H9 (cell line): ENCODE results near the gene TMEM132D. TPM values are rescaled to one million over a fixed set of nuclear protein-coding genes. Genes with fewer than 3 reads are reported as not detected.

ENCODE experiments used
- DNase-seq: peaks from one replicate; pipeline ENCODE4 v3.0.0-alpha.2; 2017
- H2AFZ ChIP-seq: one replicate; pipeline ENCODE4 v1.6.1; 2013; ENCODE audit warnings: mild to moderate bottlenecking, low read length, control low read depth, moderate library complexity
- H2AK5ac ChIP-seq: 2 replicates; pipeline ENCODE4 v1.6.1; 2013; ENCODE audit warnings: low read length, control low read depth, mixed read lengths; ENCODE audit not compliant: insufficient read length
- H2BK120ac ChIP-seq: one replicate; pipeline ENCODE4 v1.6.1; 2013; ENCODE audit warnings: low read depth, mild to moderate bottlenecking, low read length, control low read depth, inconsistent platforms; ENCODE audit not compliant: poor library complexity, severe bottlenecking
- H2BK12ac ChIP-seq: 2 replicates; pipeline ENCODE4 v1.6.1; 2013; ENCODE audit warnings: low read length, control low read depth, mixed read lengths, low read depth; ENCODE audit not compliant: insufficient read length
- H2BK15ac ChIP-seq: 2 replicates; pipeline ENCODE4 v1.6.1; 2013; ENCODE audit warnings: low read depth, low read length, control low read depth
- H2BK20ac ChIP-seq: one replicate; pipeline ENCODE4 v1.6.1; 2013; ENCODE audit warnings: low read depth, mild to moderate bottlenecking, low read length, control low read depth, inconsistent platforms; ENCODE audit not compliant: poor library complexity, severe bottlenecking
- H2BK5ac ChIP-seq: 2 replicates; pipeline ENCODE4 v1.6.1; 2013; ENCODE audit warnings: low read length, control low read depth, mixed read lengths; ENCODE audit not compliant: insufficient read length
- H3K14ac ChIP-seq: 2 replicates; pipeline ENCODE4 v1.6.1; 2013; ENCODE audit warnings: low read length, control low read depth; ENCODE audit not compliant: insufficient read depth
- H3K18ac ChIP-seq: 2 replicates; pipeline ENCODE4 v1.6.1; 2013; ENCODE audit warnings: low read depth, mild to moderate bottlenecking, mixed read lengths, low read length, control low read depth; ENCODE audit not compliant: insufficient read length
- H3K23ac ChIP-seq: 2 replicates; pipeline ENCODE4 v1.6.1; 2013; ENCODE audit warnings: low read length, control low read depth, mixed read lengths, low read depth; ENCODE audit not compliant: insufficient read length
- H3K23me2 ChIP-seq: 2 replicates; pipeline ENCODE4 v1.6.1; 2013; ENCODE audit warnings: low read depth, mild to moderate bottlenecking, mixed read lengths, low read length, control low read depth; ENCODE audit not compliant: insufficient read length, poor library complexity, severe bottlenecking
- H3K27ac ChIP-seq: 2 replicates; pipeline ENCODE4 v1.5.1; 2013; ENCODE audit warnings: low read length, control low read depth, mixed read lengths, low read depth; ENCODE audit not compliant: insufficient read length
- H3K27me3 ChIP-seq: 2 replicates; pipeline ENCODE4 v1.6.1; 2013; ENCODE audit warnings: low read length, control low read depth, inconsistent platforms; ENCODE audit not compliant: insufficient read depth
- H3K4ac ChIP-seq: 2 replicates; pipeline ENCODE4 v1.6.1; 2013; ENCODE audit warnings: low read depth, mild to moderate bottlenecking, control low read depth, inconsistent platforms, low read length, moderate library complexity
- H3K4me1 ChIP-seq: 2 replicates; pipeline ENCODE4 v1.6.1; 2013; ENCODE audit warnings: low read length, control low read depth, inconsistent platforms; ENCODE audit not compliant: insufficient read depth
- H3K4me2 ChIP-seq: 2 replicates; pipeline ENCODE4 v1.6.1; 2013; ENCODE audit warnings: low read length, control low read depth, mixed read lengths; ENCODE audit not compliant: insufficient read length, insufficient read depth
- H3K56ac ChIP-seq: 2 replicates; pipeline ENCODE4 v1.6.1; 2013; ENCODE audit warnings: low read depth, mild to moderate bottlenecking, mixed read lengths, low read length, control low read depth; ENCODE audit not compliant: insufficient read length
- H3K79me1 ChIP-seq: 2 replicates; pipeline ENCODE4 v1.6.1; 2013; ENCODE audit warnings: low read depth, mild to moderate bottlenecking, moderate library complexity, low read length, control low read depth, inconsistent platforms; ENCODE audit not compliant: insufficient read depth, poor library complexity, severe bottlenecking
- H3K79me2 ChIP-seq: 2 replicates; pipeline ENCODE4 v1.6.1; 2013; ENCODE audit warnings: low read length, control low read depth, inconsistent platforms; ENCODE audit not compliant: insufficient read depth
- H3K9ac ChIP-seq: 2 replicates; pipeline ENCODE4 v1.6.1; 2013; ENCODE audit warnings: low read length, control low read depth, mixed read lengths; ENCODE audit not compliant: insufficient read length; ENCODE audit errors: extremely low read depth
- H3K9me3 ChIP-seq: one replicate; pipeline ENCODE4 v1.6.1; 2013; ENCODE audit warnings: low read depth, low read length, inconsistent platforms; ENCODE audit not compliant: control insufficient read depth
- H3T11ph ChIP-seq: one replicate; pipeline ENCODE4 v1.6.1; 2013; ENCODE audit warnings: mild to moderate bottlenecking, low read length, control low read depth, inconsistent platforms
- H4K20me1 ChIP-seq: one replicate; pipeline ENCODE4 v1.6.1; 2013; ENCODE audit not compliant: control insufficient read depth, insufficient read length, insufficient read depth
- H4K5ac ChIP-seq: 2 replicates; pipeline ENCODE4 v1.6.1; 2013; ENCODE audit warnings: low read depth, mild to moderate bottlenecking, mixed read lengths, low read length, control low read depth; ENCODE audit not compliant: insufficient read length
- H4K8ac ChIP-seq: replicated peaks from 2 replicates; pipeline ENCODE4 v1.6.1; 2013; ENCODE audit warnings: low read length, control low read depth, mixed read lengths, low read depth; ENCODE audit not compliant: insufficient read length
- H4K91ac ChIP-seq: 2 replicates; pipeline ENCODE4 v1.6.1; 2013; ENCODE audit warnings: low read depth, mild to moderate bottlenecking, moderate library complexity, mixed read lengths, low read length, control low read depth; ENCODE audit not compliant: insufficient read length
- H3K27ac Mint-ChIP-seq, 3 experiments: 2 replicates in 2 of 3; 3 replicates in 1 of 3; pipeline ENCODE4 v1.8.0; 2020 to 2021; ENCODE audit warnings: mixed read lengths in 3 of 3, mild to moderate bottlenecking in 1 of 3, moderate library complexity in 1 of 3
- H3K27me3 Mint-ChIP-seq: 2 replicates; pipeline ENCODE4 v1.8.0; 2021; ENCODE audit warnings: low read depth, mild to moderate bottlenecking, moderate library complexity, mixed read lengths
- H3K36me3 Mint-ChIP-seq, 3 experiments: 2 replicates in 2 of 3; 3 replicates in 1 of 3; pipeline ENCODE4 v1.8.0; 2020 to 2021; ENCODE audit warnings: low read depth in 3 of 3, mixed read lengths in 3 of 3; ENCODE audit not compliant: insufficient read depth in 1 of 3
- H3K4me1 Mint-ChIP-seq, 2 experiments: 2 replicates each; pipeline ENCODE4 v1.8.0; 2020; ENCODE audit warnings: mixed read lengths in 2 of 2
- H3K4me3 Mint-ChIP-seq, 2 experiments: 2 replicates in 1 of 2; 3 replicates in 1 of 2; pipeline ENCODE4 v1.8.0; 2020 to 2021; ENCODE audit warnings: mild to moderate bottlenecking in 2 of 2, mixed read lengths in 2 of 2, moderate library complexity in 1 of 2
- H3K9me3 Mint-ChIP-seq, 2 experiments: 2 replicates in 1 of 2; 3 replicates in 1 of 2; pipeline ENCODE4 v1.8.0; 2020; ENCODE audit warnings: mild to moderate bottlenecking in 2 of 2, mixed read lengths in 2 of 2, moderate library complexity in 1 of 2
- WGBS: extraction: QIAGEN DNeasy Blood & Tissue Kit; methylation state at CpG from one replicate; pipeline ENCODE4 v1.1.7; 2013; ENCODE audit warnings: missing lambda C conversion rate, low lambda C conversion rate, mixed read lengths; ENCODE audit not compliant: insufficient read length; ENCODE audit errors: extremely low coverage; 5-methylcytosine and 5-hydroxymethylcytosine counted together
- total RNA-seq: library from RNA; stranded (reverse); gene quantifications from 2 replicates; pipeline ENCODE4 v1.2.1, GENCODE V29; 2021
- TF ChIP-seq, protein P1 (sequence below): fragments of 200-600 bp; sonication (generic); conservative IDR thresholded peaks from 3 replicates; pipeline ENCODE4 v1.8.0; 2021; ENCODE audit warnings: antibody characterized with exemption, mild to moderate bottlenecking

Gene TMEM132D
- total RNA-seq, 1 experiment from 2014 or later = 6.1 TPM

- H2BK5ac ChIP-seq = peak overlapping the region; percentile 93
These were observed 131.0 kb downstream of the TMEM132D start for GRCh38 chr12:129772501-129773493.

More at GRCh38 chr12:129772501-129773493, 131.0 kb downstream of the TMEM132D start:
- WGBS = no CpG with 5 or more reads among the region's 17 CpGs
- H3K27ac Mint-ChIP-seq = peak overlapping the region; percentile 90 to 96 (median 94)
- H3K4me3 Mint-ChIP-seq = peak overlapping the region in 1 of 2 experiments; percentile 34; a peak in 1 of 5 replicates
- H4K8ac ChIP-seq = peak overlapping the region; percentile 27
- H3K4me2 ChIP-seq = peak overlapping the region; percentile 4
- H3K14ac ChIP-seq = no peak overlapping the region
- H4K20me1 ChIP-seq = no peaks in the 10 kb centered on the region
- H3K9me3 ChIP-seq = no peaks in the 10 kb centered on the region
- peak overlapping the region; percentile 84 for H2BK12ac ChIP-seq
- peak overlapping the region; percentile 72 for H4K91ac ChIP-seq
- H3K23ac ChIP-seq = no peak overlapping the region
- no peak overlapping the region for H2BK15ac ChIP-seq
- H4K5ac ChIP-seq = peak overlapping the region; percentile 81
- no peak overlapping the region for H3T11ph ChIP-seq
- H3K27me3 Mint-ChIP-seq = no peaks in the 10 kb centered on the region
- no peaks in the 10 kb centered on the region; the same call in 1 of the 2 replicates for H3K79me2 ChIP-seq
- peak overlapping the region; percentile 76 for H3K18ac ChIP-seq
- H2BK120ac ChIP-seq = no peak overlapping the region
- H3K56ac ChIP-seq = no peak overlapping the region
- peak overlapping the region; percentile 96 for H3K27ac ChIP-seq
- peaks cover 2% of the 10 kb centered on the region in 2 experiments; a peak in 3 of 5 replicates for H3K9me3 Mint-ChIP-seq
- no peaks in the 10 kb centered on the region for H3K27me3 ChIP-seq
- peak overlapping the region; percentile 11 for H2AK5ac ChIP-seq
- H2AFZ ChIP-seq = no peak overlapping the region
- H3K36me3 Mint-ChIP-seq = peaks cover 2 to 12% (median 4%) of the 10 kb centered on the region in 3 experiments
- H3K23me2 ChIP-seq = peaks cover 2% of the 10 kb centered on the region
- TF ChIP-seq, protein P1, sequence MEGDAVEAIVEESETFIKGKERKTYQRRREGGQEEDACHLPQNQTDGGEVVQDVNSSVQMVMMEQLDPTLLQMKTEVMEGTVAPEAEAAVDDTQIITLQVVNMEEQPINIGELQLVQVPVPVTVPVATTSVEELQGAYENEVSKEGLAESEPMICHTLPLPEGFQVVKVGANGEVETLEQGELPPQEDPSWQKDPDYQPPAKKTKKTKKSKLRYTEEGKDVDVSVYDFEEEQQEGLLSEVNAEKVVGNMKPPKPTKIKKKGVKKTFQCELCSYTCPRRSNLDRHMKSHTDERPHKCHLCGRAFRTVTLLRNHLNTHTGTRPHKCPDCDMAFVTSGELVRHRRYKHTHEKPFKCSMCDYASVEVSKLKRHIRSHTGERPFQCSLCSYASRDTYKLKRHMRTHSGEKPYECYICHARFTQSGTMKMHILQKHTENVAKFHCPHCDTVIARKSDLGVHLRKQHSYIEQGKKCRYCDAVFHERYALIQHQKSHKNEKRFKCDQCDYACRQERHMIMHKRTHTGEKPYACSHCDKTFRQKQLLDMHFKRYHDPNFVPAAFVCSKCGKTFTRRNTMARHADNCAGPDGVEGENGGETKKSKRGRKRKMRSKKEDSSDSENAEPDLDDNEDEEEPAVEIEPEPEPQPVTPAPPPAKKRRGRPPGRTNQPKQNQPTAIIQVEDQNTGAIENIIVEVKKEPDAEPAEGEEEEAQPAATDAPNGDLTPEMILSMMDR = 0 out of 3 replicates have a peak, but pooled peaks have one; percentile 17
- H3K79me1 ChIP-seq = no peaks in the 10 kb centered on the region
- DNase-seq = peak; percentile 70
- no peak overlapping the region for H2BK20ac ChIP-seq
- no peak overlapping the region; the same call in 1 of the 2 replicates for H3K4ac ChIP-seq
- H3K4me1 ChIP-seq = peaks cover 21% of the 10 kb centered on the region
- H3K9ac ChIP-seq = no peak overlapping the region
- H3K4me1 Mint-ChIP-seq = peaks cover 55 to 73% of the 10 kb centered on the region in 2 experiments
